HEK293 (cell line): Measurements from ENCODE around the gene SYNGR3.

Experiments
- CTCF ChIA-PET: fragments of 350-600 bp; formaldehyde crosslinking; extraction: SDS; loops from one replicate; lab custom pipeline; 2021; ENCODE audit warnings: antibody characterized with exemption; lab: Yijun Ruan, JAX
- POLR2A ChIA-PET: fragments of 300-600 bp; formaldehyde crosslinking; extraction: SDS; loops from one replicate; lab custom pipeline; 2020; ENCODE audit warnings: antibody characterized with exemption, inconsistent platforms; lab: Yijun Ruan, JAX
- H3K27ac ChIP-seq: fragments of 200-500 bp; sonication (Bioruptor generic); 2 replicates; pipeline ENCODE4 v1.5.1; 2014; ENCODE audit warnings: low read depth, low read length, control low read depth, inconsistent platforms; ENCODE audit errors: extremely low read depth
- H3K36me3 ChIP-seq, 2 experiments: fragments of 200-500 bp in 1 of 2; sonication (Bioruptor generic) in 1 of 2; 1 replicate in 1 of 2; 2 replicates in 1 of 2; pipeline ENCODE4 v1.5.1; 2014 to 2017; ENCODE audit warnings: inconsistent platforms in 2 of 2, low read length in 2 of 2; ENCODE audit not compliant: control insufficient read depth in 2 of 2, insufficient read depth in 1 of 2
- H3K4me1 ChIP-seq: fragments of 200-500 bp; sonication (Bioruptor generic); 2 replicates; pipeline ENCODE4 v1.5.1; 2014; ENCODE audit warnings: mild to moderate bottlenecking, low read length, inconsistent platforms; ENCODE audit not compliant: control insufficient read depth, insufficient read depth
- H3K4me3 ChIP-seq: 2 replicates; pipeline ENCODE4 v1.5.1; 2011; ENCODE audit warnings: low read depth, mild to moderate bottlenecking, control low read depth, low read length, moderate library complexity
- H3K9me3 ChIP-seq: fragments of 200-500 bp; sonication (Bioruptor generic); 2 replicates; pipeline ENCODE4 v1.5.1; 2014; ENCODE audit warnings: low read depth, low read length, inconsistent platforms; ENCODE audit not compliant: control insufficient read depth, insufficient read depth
- HOXA7 ChIP-seq: sonication (generic); formaldehyde crosslinking; IDR thresholded peaks from 2 replicates; pipeline ENCODE4 v1.8.1; 2022; ENCODE audit warnings: missing genetic modification reagents, borderline replicate concordance
- KLF8 ChIP-seq: fragments of 450-650 bp; formaldehyde crosslinking; IDR thresholded peaks from 2 replicates; pipeline ENCODE4 v1.5.1; 2016; ENCODE audit warnings: missing biosample characterization, missing genetic modification characterization
- ZFP37 ChIP-seq: fragments of 450-650 bp; formaldehyde crosslinking; IDR thresholded peaks from 2 replicates; pipeline ENCODE4 v1.5.1; 2016; ENCODE audit warnings: missing biosample characterization, missing genetic modification characterization
- ZNF10 ChIP-seq: fragments of 450-650 bp; formaldehyde crosslinking; IDR thresholded peaks from 2 replicates; pipeline ENCODE4 v1.5.1; 2017; ENCODE audit warnings: missing biosample characterization, missing genetic modification characterization
- ZNF16 ChIP-seq: fragments of 450-650 bp; formaldehyde crosslinking; IDR thresholded peaks from 2 replicates; pipeline ENCODE4 v1.5.1; 2016; ENCODE audit warnings: low read depth, missing biosample characterization, missing genetic modification characterization
- ZNF202 ChIP-seq: fragments of 450-650 bp; formaldehyde crosslinking; IDR thresholded peaks from 2 replicates; pipeline ENCODE4 v1.5.1; 2016; ENCODE audit warnings: missing biosample characterization, missing genetic modification characterization, borderline replicate concordance
- ZNF23 ChIP-seq: fragments of 450-650 bp; formaldehyde crosslinking; IDR thresholded peaks from 2 replicates; pipeline ENCODE4 v1.5.1; 2016; ENCODE audit warnings: missing biosample characterization, missing genetic modification characterization, borderline replicate concordance
- ZNF426 ChIP-seq: fragments of 450-650 bp; formaldehyde crosslinking; IDR thresholded peaks from 2 replicates; pipeline ENCODE4 v1.5.1; 2017; ENCODE audit warnings: missing biosample characterization, missing genetic modification characterization, mild to moderate bottlenecking, inconsistent platforms, moderate library complexity
- ZNF670 ChIP-seq: fragments of 450-650 bp; formaldehyde crosslinking; IDR thresholded peaks from 2 replicates; pipeline ENCODE4 v1.5.1; 2016; ENCODE audit warnings: missing biosample characterization, missing genetic modification characterization, low read depth
- ZNF791 ChIP-seq: fragments of 450-650 bp; formaldehyde crosslinking; IDR thresholded peaks from 2 replicates; pipeline ENCODE4 v1.5.1; 2016; ENCODE audit warnings: missing biosample characterization, missing genetic modification characterization
- ZXDB ChIP-seq: fragments of 450-650 bp; formaldehyde crosslinking; IDR thresholded peaks from 2 replicates; pipeline ENCODE4 v1.5.1; 2016; ENCODE audit warnings: missing biosample characterization, missing genetic modification characterization
- TF ChIP-seq, protein P1 (sequence below): fragments of 450-650 bp; IDR thresholded peaks from 2 replicates; pipeline ENCODE4 v1.5.1; 2018; ENCODE audit warnings: missing biosample characterization, mild to moderate bottlenecking, missing genetic modification characterization
- TF ChIP-seq, protein P2 (sequence below): fragments of 450-650 bp; formaldehyde crosslinking; IDR thresholded peaks from 2 replicates; pipeline ENCODE4 v1.5.1; 2016; ENCODE audit warnings: missing biosample characterization, missing genetic modification characterization
- TF ChIP-seq, protein P3 (sequence below): fragments of 450-650 bp; formaldehyde crosslinking; IDR thresholded peaks from 2 replicates; pipeline ENCODE4 v1.5.1; 2016; ENCODE audit warnings: missing biosample characterization, missing genetic modification characterization
- TF ChIP-seq, protein P4 (sequence below): fragments of 450-650 bp; formaldehyde crosslinking; IDR thresholded peaks from 2 replicates; pipeline ENCODE4 v1.5.1; 2016; ENCODE audit warnings: missing biosample characterization, missing genetic modification characterization
- TF ChIP-seq, protein P5 (sequence below): fragments of 450-650 bp; formaldehyde crosslinking; IDR thresholded peaks from 2 replicates; pipeline ENCODE4 v1.5.1; 2016; ENCODE audit warnings: missing biosample characterization, missing genetic modification characterization

The SYNGR3 gene

DNA sequence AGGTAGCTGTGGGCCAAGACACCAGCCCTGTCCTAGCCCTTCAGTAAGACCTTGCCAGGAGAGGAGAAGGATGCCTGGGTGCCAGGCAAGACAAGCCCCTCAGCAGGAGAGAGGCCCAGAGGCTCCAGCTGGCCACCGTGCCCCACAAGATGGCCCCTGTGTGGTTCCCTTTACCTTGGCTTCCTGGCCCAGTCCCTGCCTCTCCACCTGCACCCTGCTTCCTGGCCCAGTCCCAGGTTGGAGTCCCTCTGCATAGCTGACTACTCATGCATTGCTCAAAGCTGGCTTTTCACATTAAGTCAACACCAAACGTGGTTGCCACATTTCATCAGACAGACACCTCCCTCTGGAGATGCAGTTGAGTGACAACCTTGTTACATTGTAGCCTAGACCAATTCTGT lies 4.0 kb downstream of the SYNGR3 start:
- H3K36me3 ChIP-seq: peaks cover 0 to 22% of the 10 kb centered on the region in 2 experiments; a peak in 2 of 3 replicates
- H3K9me3 ChIP-seq: no peaks in the 10 kb centered on the region
- H3K4me1 ChIP-seq: peaks cover 3% of the 10 kb centered on the region
- H3K27ac ChIP-seq: no peak overlapping the region
- POLR2A ChIA-PET: interaction anchor here (0.8 to 1.7 kb wide), 4 partner anchors 10 to 162 kb away, joined by 3 to 6 read pairs (median 4); partner anchors contain the start of genes RPS2 and TRAF7
- CTCF ChIA-PET: interaction anchor here (0.8 to 3.8 kb wide), 3 partner anchors 9 to 22 kb away, joined by 3 to 39 read pairs (median 3); no protein-coding TSS in a partner anchor
- TF ChIP-seq KLF8 (peak; percentile 25; the same call in 1 of the 2 replicates), ZXDB (tag by site-specific recombination) (no peak), ZNF16 (tag by site-specific recombination) (no peak)
- TF ChIP-seq, protein P1, sequence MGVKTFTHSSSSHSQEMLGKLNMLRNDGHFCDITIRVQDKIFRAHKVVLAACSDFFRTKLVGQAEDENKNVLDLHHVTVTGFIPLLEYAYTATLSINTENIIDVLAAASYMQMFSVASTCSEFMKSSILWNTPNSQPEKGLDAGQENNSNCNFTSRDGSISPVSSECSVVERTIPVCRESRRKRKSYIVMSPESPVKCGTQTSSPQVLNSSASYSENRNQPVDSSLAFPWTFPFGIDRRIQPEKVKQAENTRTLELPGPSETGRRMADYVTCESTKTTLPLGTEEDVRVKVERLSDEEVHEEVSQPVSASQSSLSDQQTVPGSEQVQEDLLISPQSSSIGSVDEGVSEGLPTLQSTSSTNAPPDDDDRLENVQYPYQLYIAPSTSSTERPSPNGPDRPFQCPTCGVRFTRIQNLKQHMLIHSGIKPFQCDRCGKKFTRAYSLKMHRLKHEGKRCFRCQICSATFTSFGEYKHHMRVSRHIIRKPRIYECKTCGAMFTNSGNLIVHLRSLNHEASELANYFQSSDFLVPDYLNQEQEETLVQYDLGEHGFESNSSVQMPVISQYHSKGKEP (tag by site-specific recombination): peak; percentile 61; the same call in 1 of the 2 replicates
- TF ChIP-seq, protein P2, sequence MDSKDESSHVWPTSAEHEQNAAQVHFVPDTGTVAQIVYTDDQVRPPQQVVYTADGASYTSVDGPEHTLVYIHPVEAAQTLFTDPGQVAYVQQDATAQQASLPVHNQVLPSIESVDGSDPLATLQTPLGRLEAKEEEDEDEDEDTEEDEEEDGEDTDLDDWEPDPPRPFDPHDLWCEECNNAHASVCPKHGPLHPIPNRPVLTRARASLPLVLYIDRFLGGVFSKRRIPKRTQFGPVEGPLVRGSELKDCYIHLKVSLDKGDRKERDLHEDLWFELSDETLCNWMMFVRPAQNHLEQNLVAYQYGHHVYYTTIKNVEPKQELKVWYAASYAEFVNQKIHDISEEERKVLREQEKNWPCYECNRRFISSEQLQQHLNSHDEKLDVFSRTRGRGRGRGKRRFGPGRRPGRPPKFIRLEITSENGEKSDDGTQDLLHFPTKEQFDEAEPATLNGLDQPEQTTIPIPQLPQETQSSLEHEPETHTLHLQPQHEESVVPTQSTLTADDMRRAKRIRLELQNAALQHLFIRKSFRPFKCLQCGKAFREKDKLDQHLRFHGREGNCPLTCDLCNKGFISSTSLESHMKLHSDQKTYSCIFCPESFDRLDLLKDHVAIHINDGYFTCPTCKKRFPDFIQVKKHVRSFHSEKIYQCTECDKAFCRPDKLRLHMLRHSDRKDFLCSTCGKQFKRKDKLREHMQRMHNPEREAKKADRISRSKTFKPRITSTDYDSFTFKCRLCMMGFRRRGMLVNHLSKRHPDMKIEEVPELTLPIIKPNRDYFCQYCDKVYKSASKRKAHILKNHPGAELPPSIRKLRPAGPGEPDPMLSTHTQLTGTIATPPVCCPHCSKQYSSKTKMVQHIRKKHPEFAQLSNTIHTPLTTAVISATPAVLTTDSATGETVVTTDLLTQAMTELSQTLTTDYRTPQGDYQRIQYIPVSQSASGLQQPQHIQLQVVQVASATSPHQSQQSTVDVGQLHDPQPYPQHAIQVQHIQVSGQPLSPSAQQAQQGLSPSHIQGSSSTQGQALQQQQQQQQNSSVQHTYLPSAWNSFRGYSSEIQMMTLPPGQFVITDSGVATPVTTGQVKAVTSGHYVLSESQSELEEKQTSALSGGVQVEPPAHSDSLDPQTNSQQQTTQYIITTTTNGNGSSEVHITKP (tag by site-specific recombination): 0 out of 2 replicates have a peak, but pooled peaks have one; percentile 6
- no peak overlapping the region for H3K4me3 ChIP-seq

DNA sequence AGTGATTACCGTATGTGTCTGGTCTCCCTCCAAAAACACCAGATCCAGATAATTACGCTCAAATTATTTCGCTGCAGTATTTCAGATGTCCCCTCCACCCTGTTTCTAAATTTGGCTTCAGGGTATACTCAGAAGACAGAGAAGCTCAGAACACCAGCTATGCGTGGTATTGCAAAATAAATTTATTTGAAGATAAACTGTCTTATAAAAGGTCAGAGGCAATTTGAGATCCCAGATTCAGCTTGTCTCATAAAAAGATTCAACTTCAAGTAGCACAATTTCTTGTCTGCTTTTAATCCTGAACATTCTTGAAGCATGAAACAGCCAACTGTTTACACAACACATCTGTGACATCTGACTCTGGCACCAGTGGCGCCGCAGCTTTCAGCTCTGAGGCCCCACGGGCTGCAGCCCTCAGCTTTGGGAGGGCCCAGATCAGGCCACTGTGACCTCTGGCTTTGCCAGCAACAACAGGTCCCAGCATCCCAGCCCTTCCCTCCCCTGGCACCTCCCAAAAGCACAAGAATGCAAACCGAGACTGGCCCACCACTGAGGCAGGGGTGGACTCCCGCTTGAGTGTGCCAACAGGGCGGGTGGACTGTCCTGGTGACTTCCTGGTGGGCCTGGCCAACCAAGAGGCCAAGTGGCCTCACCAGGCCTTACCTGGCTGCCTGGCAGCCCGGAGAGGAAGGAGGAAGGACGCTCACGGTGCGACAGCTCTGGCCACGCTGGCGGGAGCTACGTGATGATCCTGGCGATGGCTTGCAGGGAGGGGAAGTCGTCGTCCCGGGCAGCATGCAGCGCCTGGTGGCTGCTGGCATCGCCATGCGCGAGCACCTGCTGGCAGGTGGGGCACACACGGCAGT lies 8.0 kb downstream of the SYNGR3 start:
- ChIA-PET CTCF (interaction anchor here (0.7 kb wide), 1 partner anchor 15 kb away, joined by 3 read pairs; no protein-coding TSS in a partner anchor), POLR2A (interaction anchor here (0.9 to 2.1 kb wide), 4 partner anchors 9 to 34 kb away, joined by 3 to 8 read pairs (median 3); partner anchors contain the start of genes RPS2 and TBL3)
- Histone ChIP-seq H3K27ac (no peak overlapping the region), H3K4me1 (no peaks in the 10 kb centered on the region), H3K4me3 (no peak overlapping the region), H3K9me3 (no peaks in the 10 kb centered on the region), H3K36me3 (peaks cover 0 to 62% of the 10 kb centered on the region in 2 experiments; a peak in 2 of 3 replicates)
- TF ChIP-seq ZNF670 (no peak), ZNF23 (tag by site-specific recombination) (no peak), ZNF202 (tag by site-specific recombination) (no peak), ZNF10 (tag by site-specific recombination) (0 out of 2 replicates have a peak, but pooled peaks have one; percentile 27), ZFP37 (tag by site-specific recombination) (no peak), HOXA7 (CRISPR knock-in tag) (no peak)

DNA sequence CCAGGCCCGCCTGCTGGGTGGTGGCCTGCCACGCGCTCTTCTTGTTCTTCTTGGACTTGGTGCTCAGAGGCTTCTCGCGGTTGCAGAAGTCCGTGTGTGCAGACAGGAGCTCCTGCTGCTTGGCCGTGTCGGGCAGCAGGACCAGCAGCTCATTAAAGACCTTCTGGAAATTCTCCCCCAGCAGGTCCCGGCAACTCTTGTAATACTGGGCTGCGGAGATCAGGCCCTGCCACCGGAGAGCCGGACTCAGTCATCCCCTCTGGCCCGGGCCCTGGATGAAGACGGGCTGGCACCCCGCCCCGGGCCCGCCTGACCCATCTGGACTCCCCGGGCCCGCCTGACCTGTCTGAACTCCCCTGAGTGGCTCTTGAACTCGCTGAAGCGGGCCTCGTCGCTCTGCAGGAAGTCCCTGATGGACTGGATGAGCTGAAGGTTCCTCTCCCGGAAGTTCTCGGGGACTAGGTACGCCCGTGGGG lies 8.6 kb downstream of the SYNGR3 start:
- Histone ChIP-seq H3K9me3 (no peaks in the 10 kb centered on the region), H3K4me1 (no peaks in the 10 kb centered on the region), H3K4me3 (no peak overlapping the region), H3K27ac (no peak overlapping the region), H3K36me3 (peaks cover 0 to 68% of the 10 kb centered on the region in 2 experiments; a peak in 2 of 3 replicates)
- ChIA-PET POLR2A (interaction anchor here (1.0 to 2.1 kb wide), 3 partner anchors 9 to 33 kb away, joined by 3 to 8 read pairs (median 3); partner anchors contain the start of gene RPS2), CTCF (no interaction called here)
- TF ChIP-seq, protein P3, sequence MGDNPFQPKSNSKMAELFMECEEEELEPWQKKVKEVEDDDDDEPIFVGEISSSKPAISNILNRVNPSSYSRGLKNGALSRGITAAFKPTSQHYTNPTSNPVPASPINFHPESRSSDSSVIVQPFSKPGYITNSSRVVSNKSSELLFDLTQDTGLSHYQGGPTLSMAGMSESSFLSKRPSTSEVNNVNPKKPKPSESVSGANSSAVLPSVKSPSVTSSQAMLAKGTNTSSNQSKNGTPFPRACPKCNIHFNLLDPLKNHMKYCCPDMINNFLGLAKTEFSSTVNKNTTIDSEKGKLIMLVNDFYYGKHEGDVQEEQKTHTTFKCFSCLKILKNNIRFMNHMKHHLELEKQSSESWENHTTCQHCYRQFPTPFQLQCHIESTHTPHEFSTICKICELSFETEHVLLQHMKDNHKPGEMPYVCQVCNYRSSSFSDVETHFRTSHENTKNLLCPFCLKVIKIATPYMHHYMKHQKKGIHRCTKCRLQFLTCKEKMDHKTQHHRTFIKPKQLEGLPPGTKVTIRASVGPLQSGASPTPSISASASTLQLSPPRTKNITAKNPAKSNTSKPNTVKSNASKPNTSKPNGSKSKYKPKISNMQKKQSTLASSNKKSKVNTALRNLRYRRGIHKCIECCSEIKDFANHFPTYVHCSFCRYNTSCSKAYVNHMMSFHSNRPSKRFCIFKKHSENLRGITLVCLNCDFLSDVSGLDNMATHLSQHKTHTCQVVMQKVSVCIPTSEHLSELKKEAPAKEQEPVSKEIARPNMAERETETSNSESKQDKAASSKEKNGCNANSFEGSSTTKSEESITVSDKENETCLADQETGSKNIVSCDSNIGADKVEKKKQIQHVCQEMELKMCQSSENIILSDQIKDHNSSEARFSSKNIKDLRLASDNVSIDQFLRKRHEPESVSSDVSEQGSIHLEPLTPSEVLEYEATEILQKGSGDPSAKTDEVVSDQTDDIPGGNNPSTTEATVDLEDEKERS (tag by site-specific recombination): no peak
- TF ChIP-seq, protein P4, sequence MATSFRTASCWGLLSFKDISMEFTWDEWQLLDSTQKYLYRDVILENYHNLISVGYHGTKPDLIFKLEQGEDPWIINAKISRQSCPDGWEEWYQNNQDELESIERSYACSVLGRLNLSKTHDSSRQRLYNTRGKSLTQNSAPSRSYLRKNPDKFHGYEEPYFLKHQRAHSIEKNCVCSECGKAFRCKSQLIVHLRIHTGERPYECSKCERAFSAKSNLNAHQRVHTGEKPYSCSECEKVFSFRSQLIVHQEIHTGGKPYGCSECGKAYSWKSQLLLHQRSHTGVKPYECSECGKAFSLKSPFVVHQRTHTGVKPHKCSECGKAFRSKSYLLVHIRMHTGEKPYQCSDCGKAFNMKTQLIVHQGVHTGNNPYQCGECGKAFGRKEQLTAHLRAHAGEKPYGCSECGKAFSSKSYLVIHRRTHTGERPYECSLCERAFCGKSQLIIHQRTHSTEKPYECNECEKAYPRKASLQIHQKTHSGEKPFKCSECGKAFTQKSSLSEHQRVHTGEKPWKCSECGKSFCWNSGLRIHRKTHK: no peak
- TF ChIP-seq ZNF791 (tag by site-specific recombination) (no peak), ZNF426 (tag by site-specific recombination) (no peak)
- TF ChIP-seq, protein P5, sequence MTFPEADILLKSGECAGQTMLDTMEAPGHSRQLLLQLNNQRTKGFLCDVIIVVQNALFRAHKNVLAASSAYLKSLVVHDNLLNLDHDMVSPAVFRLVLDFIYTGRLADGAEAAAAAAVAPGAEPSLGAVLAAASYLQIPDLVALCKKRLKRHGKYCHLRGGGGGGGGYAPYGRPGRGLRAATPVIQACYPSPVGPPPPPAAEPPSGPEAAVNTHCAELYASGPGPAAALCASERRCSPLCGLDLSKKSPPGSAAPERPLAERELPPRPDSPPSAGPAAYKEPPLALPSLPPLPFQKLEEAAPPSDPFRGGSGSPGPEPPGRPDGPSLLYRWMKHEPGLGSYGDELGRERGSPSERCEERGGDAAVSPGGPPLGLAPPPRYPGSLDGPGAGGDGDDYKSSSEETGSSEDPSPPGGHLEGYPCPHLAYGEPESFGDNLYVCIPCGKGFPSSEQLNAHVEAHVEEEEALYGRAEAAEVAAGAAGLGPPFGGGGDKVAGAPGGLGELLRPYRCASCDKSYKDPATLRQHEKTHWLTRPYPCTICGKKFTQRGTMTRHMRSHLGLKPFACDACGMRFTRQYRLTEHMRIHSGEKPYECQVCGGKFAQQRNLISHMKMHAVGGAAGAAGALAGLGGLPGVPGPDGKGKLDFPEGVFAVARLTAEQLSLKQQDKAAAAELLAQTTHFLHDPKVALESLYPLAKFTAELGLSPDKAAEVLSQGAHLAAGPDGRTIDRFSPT (tag by site-specific recombination): no peak
